Measurements from ENCODE around the gene SYNRG.
"Not testable (repeated sequence)": the region's sequence is repeated elsewhere in the genome, so short reads cannot be mapped to it uniquely, and the experiment has no call there.

SYNRG gene

GRCh38 chr17:37512442-37513068 is 96.7 kb downstream of the SYNRG start:
- TF ChIP-seq FOXP2 (optimal IDR thresholded peaks at IDR 0.05; ENCODE audit: control extremely low read depth, extremely low read length, insufficient read depth) (no peak), EZH2 (IDR thresholded peaks at IDR 0.05) (no peak), POLR2AphosphoS5 (IDR thresholded peaks at IDR 0.05; ENCODE audit: borderline replicate concordance, low read depth, low read length) (no peak)
- no peak overlapping the region for H3K4me3 ChIP-seq
- H3K36me3 ChIP-seq (ENCODE audit: insufficient read depth, low read length) = peaks cover 29% of the 10 kb centered on the region; the same call in 1 of the 2 replicates
- H3K27ac ChIP-seq = no peak overlapping the region
- no peak overlapping the region for H3K9ac ChIP-seq (ENCODE audit: insufficient read length)
- no peaks in the 10 kb centered on the region for H3K9me3 ChIP-seq (ENCODE audit: low read depth, low read length)
- no peak for DNase-seq (ENCODE audit: low read depth, low spot score)

DNA sequence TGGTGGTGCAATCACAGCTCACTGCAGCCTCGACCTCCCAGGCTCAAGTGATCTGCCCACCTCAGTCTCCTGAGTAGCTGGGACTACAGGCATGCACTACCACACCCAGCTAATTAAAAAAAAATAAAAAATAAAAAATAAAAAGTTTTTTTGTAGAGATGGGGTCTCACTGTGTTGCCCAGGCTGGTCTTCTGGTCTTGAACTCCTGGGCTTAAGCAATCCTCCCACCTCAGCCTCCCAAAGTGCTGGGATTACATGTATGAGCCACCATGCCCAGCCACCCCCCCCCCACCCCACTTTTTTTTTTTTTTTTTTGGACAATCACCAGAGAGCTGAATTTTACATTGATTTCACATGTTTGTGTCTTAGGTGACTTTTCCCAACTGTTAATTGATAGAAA is 97.6 kb downstream of the SYNRG start:
- H3K9ac ChIP-seq (ENCODE audit: insufficient read length); H3K27ac ChIP-seq; H3K9me3 ChIP-seq (ENCODE audit: low read depth, low read length); H3K4me3 ChIP-seq; DNase-seq (ENCODE audit: low read depth, low spot score): not testable (repeated sequence)
- peaks cover 25% of the 10 kb centered on the region; the same call in 1 of the 2 replicates for H3K36me3 ChIP-seq (ENCODE audit: insufficient read depth, low read length)

DNA sequence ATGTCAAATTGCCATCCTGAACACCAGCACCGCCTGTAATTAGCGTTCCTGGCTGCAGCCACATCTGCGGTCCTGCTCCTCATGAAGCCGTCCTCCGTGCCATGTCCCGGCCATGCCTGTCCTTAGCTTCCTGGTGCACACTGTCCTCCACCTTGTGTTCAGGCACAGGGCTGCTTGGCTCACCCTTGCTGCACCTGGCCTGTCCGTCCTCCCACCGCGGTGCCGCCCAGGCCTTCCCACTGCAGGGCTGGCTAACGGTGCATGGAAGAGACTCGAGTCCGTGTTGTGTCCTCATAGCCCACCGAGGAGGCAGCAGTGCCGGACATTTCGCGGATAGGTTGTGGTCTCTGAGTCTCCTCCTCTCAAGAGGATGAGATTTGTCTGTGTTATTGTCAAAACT is 99.2 kb downstream of the SYNRG start:
- no peak overlapping the region for H3K9ac ChIP-seq (ENCODE audit: insufficient read length)
- TF ChIP-seq POLR2AphosphoS5 (IDR thresholded peaks at IDR 0.05; ENCODE audit: borderline replicate concordance, low read depth, low read length) = no peak
- no peak for TF ChIP-seq FOXP2 (optimal IDR thresholded peaks at IDR 0.05; ENCODE audit: control extremely low read depth, extremely low read length, insufficient read depth)
- TF ChIP-seq EZH2 (IDR thresholded peaks at IDR 0.05) = no peak
- no peak overlapping the region for H3K27ac ChIP-seq
- no peak overlapping the region for H3K4me3 ChIP-seq
- no peaks in the 10 kb centered on the region for H3K9me3 ChIP-seq (ENCODE audit: low read depth, low read length)
- DNase-seq (ENCODE audit: low read depth, low spot score) = no peak
- H3K36me3 ChIP-seq (ENCODE audit: insufficient read depth, low read length) = peaks cover 22% of the 10 kb centered on the region; the same call in 1 of the 2 replicates

- Histone ChIP-seq H3K9ac (ENCODE audit: insufficient read length) (no peak overlapping the region), H3K4me3 (no peak overlapping the region), H3K27ac (no peak overlapping the region), H3K36me3 (ENCODE audit: insufficient read depth, low read length) (peaks cover 2% of the 10 kb centered on the region; the same call in 1 of the 2 replicates), H3K9me3 (ENCODE audit: low read depth, low read length) (no peaks in the 10 kb centered on the region)
- DNase-seq (ENCODE audit: low read depth, low spot score) = no peak
- TF ChIP-seq EZH2 (IDR thresholded peaks at IDR 0.05) (no peak), POLR2AphosphoS5 (IDR thresholded peaks at IDR 0.05; ENCODE audit: borderline replicate concordance, low read depth, low read length) (no peak), FOXP2 (optimal IDR thresholded peaks at IDR 0.05; ENCODE audit: control extremely low read depth, extremely low read length, insufficient read depth) (no peak)
Observed at GRCh38 chr17:37507111-37507510, 102.1 kb downstream of the SYNRG start.

- H3K9ac ChIP-seq (ENCODE audit: insufficient read length) = no peak overlapping the region
- H3K36me3 ChIP-seq (ENCODE audit: insufficient read depth, low read length) = no peaks in the 10 kb centered on the region; the same call in 1 of the 2 replicates
- no peak for DNase-seq (ENCODE audit: low read depth, low spot score)
- TF ChIP-seq POLR2AphosphoS5 (IDR thresholded peaks at IDR 0.05; ENCODE audit: borderline replicate concordance, low read depth, low read length) (no peak), EZH2 (IDR thresholded peaks at IDR 0.05) (no peak), FOXP2 (optimal IDR thresholded peaks at IDR 0.05; ENCODE audit: control extremely low read depth, extremely low read length, insufficient read depth) (no peak)
- H3K27ac ChIP-seq = no peak overlapping the region
- H3K9me3 ChIP-seq (ENCODE audit: low read depth, low read length) = no peaks in the 10 kb centered on the region
- no peak overlapping the region for H3K4me3 ChIP-seq
Observed at GRCh38 chr17:37506678-37507077, 102.5 kb downstream of the SYNRG start.

DNA sequence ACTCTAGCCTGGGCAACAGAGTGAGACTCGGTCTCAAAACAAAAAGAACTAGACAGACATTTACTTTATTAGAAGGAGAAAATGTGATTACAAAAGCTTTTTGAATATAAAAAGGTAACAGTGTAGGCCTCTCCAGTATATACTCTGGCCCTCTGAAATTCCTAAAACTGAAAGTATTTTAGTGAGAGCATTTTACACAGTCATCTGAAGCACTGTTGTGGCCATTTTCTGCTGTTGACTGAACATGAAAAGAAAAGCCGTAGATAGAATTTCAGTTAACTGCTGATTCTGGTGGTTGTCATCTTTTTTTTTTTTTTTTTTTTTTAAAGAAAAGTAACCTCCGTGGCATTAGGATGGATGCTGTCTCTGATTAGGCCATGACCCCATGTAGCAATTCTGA is 103.9 kb downstream of the SYNRG start:
- TF ChIP-seq EZH2 (IDR thresholded peaks at IDR 0.05) = no peak
- Histone ChIP-seq H3K4me3 (no peak overlapping the region), H3K9ac (ENCODE audit: insufficient read length) (no peak overlapping the region), H3K36me3 (ENCODE audit: insufficient read depth, low read length) (no peaks in the 10 kb centered on the region; the same call in 1 of the 2 replicates), H3K27ac (no peak overlapping the region), H3K9me3 (ENCODE audit: low read depth, low read length) (no peaks in the 10 kb centered on the region)
- no peak for DNase-seq (ENCODE audit: low read depth, low spot score)

- Histone ChIP-seq H3K9ac (ENCODE audit: insufficient read length) (no peak overlapping the region), H3K9me3 (ENCODE audit: low read depth, low read length) (no peaks in the 10 kb centered on the region), H3K4me3 (no peak overlapping the region), H3K36me3 (ENCODE audit: insufficient read depth, low read length) (no peaks in the 10 kb centered on the region), H3K27ac (no peak overlapping the region)
- no peak for TF ChIP-seq EZH2 (IDR thresholded peaks at IDR 0.05)
- TF ChIP-seq POLR2AphosphoS5 (IDR thresholded peaks at IDR 0.05; ENCODE audit: borderline replicate concordance, low read depth, low read length) = no peak
- no peak for TF ChIP-seq FOXP2 (optimal IDR thresholded peaks at IDR 0.05; ENCODE audit: control extremely low read depth, extremely low read length, insufficient read depth)
- no peak for DNase-seq (ENCODE audit: low read depth, low spot score)
Observed at GRCh38 chr17:37503148-37503547, 106.1 kb downstream of the SYNRG start.

GRCh38 chr17:37502009-37502936 is 106.9 kb downstream of the SYNRG start:
- no peak overlapping the region for H3K9ac ChIP-seq (ENCODE audit: insufficient read length)
- no peak for DNase-seq (ENCODE audit: low read depth, low spot score)
- no peak overlapping the region for H3K27ac ChIP-seq
- H3K36me3 ChIP-seq (ENCODE audit: insufficient read depth, low read length) = no peaks in the 10 kb centered on the region
- no peak overlapping the region for H3K4me3 ChIP-seq
- TF ChIP-seq EZH2 (IDR thresholded peaks at IDR 0.05) (no peak), FOXP2 (optimal IDR thresholded peaks at IDR 0.05; ENCODE audit: control extremely low read depth, extremely low read length, insufficient read depth) (no peak), POLR2AphosphoS5 (IDR thresholded peaks at IDR 0.05; ENCODE audit: borderline replicate concordance, low read depth, low read length) (no peak)
- no peaks in the 10 kb centered on the region for H3K9me3 ChIP-seq (ENCODE audit: low read depth, low read length)

Measured in SK-N-MC (cell line).